ENCODE data around the gene CAMTA1. TPM values are rescaled to one million over a fixed set of nuclear protein-coding genes. Genes with fewer than 3 reads are reported as not detected.

The CAMTA1 gene
- total RNA-seq, 1 experiment from 2014 or later, result 69.5 TPM

DNA sequence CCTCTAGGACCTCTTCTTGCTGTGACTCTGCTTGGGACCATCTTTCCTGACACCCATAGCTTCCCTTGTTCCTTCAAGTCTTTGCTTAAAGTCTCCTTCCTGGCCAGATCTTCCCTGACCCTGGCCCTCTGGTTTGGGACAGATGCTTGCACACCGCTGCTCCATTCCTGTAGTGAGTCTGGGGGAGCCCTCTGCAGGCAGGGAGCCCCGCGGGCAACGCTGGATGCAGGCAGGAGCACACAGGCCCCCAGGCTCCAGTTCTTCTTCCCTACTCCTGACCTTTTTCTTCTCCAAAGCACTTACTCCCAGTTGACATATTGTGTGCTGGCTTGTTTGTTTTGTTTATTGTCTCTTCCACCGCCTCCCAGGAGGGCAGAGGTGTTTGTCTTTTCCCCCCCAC, 413.4 kb downstream of the CAMTA1 start (continued):
- TF ChIP-seq, protein P1, sequence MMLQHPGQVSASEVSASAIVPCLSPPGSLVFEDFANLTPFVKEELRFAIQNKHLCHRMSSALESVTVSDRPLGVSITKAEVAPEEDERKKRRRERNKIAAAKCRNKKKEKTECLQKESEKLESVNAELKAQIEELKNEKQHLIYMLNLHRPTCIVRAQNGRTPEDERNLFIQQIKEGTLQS (IDR thresholded peaks at IDR 0.05), result no peak
- no peak for TF ChIP-seq TCF7L2 (IDR thresholded peaks at IDR 0.05; ENCODE audit: borderline replicate concordance, extremely low read depth, insufficient read depth, insufficient read length)

DNA sequence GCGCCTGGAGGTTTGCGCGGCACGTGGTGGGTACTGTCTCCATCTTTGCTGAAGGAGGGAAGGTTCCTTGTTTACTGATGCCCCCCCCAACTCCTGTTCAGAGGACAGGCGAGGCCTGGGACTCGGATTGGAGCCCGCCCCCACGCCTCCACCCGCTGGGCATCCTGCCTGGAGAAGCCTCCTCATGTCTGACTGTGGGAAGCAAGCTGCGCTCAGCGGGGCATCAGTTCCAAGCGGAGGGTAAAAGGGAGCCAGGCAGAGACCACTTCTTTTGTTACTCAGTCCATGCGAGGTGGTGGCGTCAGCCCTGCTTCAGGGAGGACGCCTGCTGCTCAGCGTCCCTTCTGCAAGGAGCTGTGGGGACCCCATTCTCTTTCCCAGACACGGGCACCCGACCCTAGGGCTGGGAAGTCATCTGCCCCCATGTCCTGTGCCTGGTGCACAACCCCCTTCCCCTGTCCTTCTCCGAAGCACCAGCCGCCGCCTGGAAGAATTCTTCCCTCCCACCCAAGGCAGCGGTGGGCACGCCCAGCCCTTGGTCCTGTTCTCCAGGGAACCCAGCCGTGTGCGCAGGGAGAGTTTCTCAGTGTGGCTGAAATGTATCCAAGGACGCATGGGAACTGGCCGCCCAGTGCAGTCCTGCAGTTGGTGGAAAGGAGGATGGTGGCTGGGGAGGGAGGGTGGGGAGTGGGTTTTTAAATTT, 414.0 kb downstream of the CAMTA1 start:
- no peaks in the 10 kb centered on the region for H3K9me3 ChIP-seq (ENCODE audit: control insufficient read depth in 1 of 2, insufficient read depth in 1 of 2, low read depth in 1 of 2, low read length in 2 of 2)
- H3K27ac ChIP-seq (ENCODE audit: low read depth, low read length), result no peak overlapping the region
- intact Hi-C loops (cut with micrococcal nuclease), result no loop called here
- H3K9me2 ChIP-seq (ENCODE audit: insufficient read depth), result no peaks in the 10 kb centered on the region
- H3K36me3 ChIP-seq (ENCODE audit: control insufficient read depth in 1 of 2, insufficient read depth in 2 of 2, low read length in 2 of 2), result no peaks in the 10 kb centered on the region
- ChIA-PET RAD21 (ENCODE audit: low non-redundant PET in 1 of 2, low total read pairs in 2 of 2, uncharacterized antibody in 2 of 2, unreplicated experiment in 2 of 2) (no interaction called here), CTCF (no interaction called here), POLR2A (no interaction called here)
- H2AFZ ChIP-seq (ENCODE audit: low read depth, low read length, poor library complexity, severe bottlenecking), result no peak overlapping the region
- no peak overlapping the region for H3K9ac ChIP-seq (ENCODE audit: low read length)
- ATAC-seq, result no peak
- no TSS peak for BruUV-seq (replicated peaks)
- H3K4me3 ChIP-seq (replicated peaks in 1 of 2; ENCODE audit: low read depth in 1 of 2, low read length in 2 of 2), result no peak overlapping the region
- no peak overlapping the region for H3K4me2 ChIP-seq (ENCODE audit: low read length)
- no peaks in the 10 kb centered on the region for H3K4me1 ChIP-seq (ENCODE audit: control insufficient read depth in 1 of 2, insufficient read depth in 2 of 2, low read length in 2 of 2)
- H3K27me3 ChIP-seq (ENCODE audit: insufficient read depth, low read length), result peaks cover 4% of the 10 kb centered on the region; the same call in 1 of the 2 replicates
- no peaks in the 10 kb centered on the region for H4K20me1 ChIP-seq (ENCODE audit: insufficient read depth)
- H3K79me2 ChIP-seq (ENCODE audit: insufficient read depth, low read length), result no peaks in the 10 kb centered on the region
- DNase-seq (ENCODE audit: low read depth, low spot score), result no peak
- TF ChIP-seq, protein P2, sequence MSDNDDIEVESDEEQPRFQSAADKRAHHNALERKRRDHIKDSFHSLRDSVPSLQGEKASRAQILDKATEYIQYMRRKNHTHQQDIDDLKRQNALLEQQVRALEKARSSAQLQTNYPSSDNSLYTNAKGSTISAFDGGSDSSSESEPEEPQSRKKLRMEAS (IDR thresholded peaks at IDR 0.05), result no peak
- TF ChIP-seq CEBPB (IDR thresholded peaks at IDR 0.05; ENCODE audit: low read depth) (no peak), SP1 (IDR thresholded peaks at IDR 0.05; ENCODE audit: low read depth) (no peak), YY1 (IDR thresholded peaks at IDR 0.05; ENCODE audit: extremely low read depth, insufficient replicate concordance, low read depth, low read length) (no peak), EGR1 (IDR thresholded peaks at IDR 0.05; ENCODE audit: low read depth) (no peak), POLR2A (IDR thresholded peaks at IDR 0.05; ENCODE audit: borderline replicate concordance, extremely low read depth, insufficient read depth, insufficient read length) (no peak), ZNF274 (IDR thresholded peaks at IDR 0.05; ENCODE audit: low read depth, low read length) (no peak), EZH2 (IDR thresholded peaks at IDR 0.05) (no peak), FOSL1 (IDR thresholded peaks at IDR 0.05; ENCODE audit: low read depth) (no peak), EZH2phosphoT487 (IDR thresholded peaks at IDR 0.05; ENCODE audit: borderline replicate concordance) (no peak), TCF7L2 (IDR thresholded peaks at IDR 0.05; ENCODE audit: borderline replicate concordance, extremely low read depth, insufficient read depth, insufficient read length) (no peak)
- TF ChIP-seq, protein P3, sequence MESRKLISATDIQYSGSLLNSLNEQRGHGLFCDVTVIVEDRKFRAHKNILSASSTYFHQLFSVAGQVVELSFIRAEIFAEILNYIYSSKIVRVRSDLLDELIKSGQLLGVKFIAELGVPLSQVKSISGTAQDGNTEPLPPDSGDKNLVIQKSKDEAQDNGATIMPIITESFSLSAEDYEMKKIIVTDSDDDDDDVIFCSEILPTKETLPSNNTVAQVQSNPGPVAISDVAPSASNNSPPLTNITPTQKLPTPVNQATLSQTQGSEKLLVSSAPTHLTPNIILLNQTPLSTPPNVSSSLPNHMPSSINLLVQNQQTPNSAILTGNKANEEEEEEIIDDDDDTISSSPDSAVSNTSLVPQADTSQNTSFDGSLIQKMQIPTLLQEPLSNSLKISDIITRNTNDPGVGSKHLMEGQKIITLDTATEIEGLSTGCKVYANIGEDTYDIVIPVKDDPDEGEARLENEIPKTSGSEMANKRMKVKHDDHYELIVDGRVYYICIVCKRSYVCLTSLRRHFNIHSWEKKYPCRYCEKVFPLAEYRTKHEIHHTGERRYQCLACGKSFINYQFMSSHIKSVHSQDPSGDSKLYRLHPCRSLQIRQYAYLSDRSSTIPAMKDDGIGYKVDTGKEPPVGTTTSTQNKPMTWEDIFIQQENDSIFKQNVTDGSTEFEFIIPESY (IDR thresholded peaks at IDR 0.05; ENCODE audit: extremely low read depth, insufficient replicate concordance, low read length), result no peak
- TF ChIP-seq, protein P4, sequence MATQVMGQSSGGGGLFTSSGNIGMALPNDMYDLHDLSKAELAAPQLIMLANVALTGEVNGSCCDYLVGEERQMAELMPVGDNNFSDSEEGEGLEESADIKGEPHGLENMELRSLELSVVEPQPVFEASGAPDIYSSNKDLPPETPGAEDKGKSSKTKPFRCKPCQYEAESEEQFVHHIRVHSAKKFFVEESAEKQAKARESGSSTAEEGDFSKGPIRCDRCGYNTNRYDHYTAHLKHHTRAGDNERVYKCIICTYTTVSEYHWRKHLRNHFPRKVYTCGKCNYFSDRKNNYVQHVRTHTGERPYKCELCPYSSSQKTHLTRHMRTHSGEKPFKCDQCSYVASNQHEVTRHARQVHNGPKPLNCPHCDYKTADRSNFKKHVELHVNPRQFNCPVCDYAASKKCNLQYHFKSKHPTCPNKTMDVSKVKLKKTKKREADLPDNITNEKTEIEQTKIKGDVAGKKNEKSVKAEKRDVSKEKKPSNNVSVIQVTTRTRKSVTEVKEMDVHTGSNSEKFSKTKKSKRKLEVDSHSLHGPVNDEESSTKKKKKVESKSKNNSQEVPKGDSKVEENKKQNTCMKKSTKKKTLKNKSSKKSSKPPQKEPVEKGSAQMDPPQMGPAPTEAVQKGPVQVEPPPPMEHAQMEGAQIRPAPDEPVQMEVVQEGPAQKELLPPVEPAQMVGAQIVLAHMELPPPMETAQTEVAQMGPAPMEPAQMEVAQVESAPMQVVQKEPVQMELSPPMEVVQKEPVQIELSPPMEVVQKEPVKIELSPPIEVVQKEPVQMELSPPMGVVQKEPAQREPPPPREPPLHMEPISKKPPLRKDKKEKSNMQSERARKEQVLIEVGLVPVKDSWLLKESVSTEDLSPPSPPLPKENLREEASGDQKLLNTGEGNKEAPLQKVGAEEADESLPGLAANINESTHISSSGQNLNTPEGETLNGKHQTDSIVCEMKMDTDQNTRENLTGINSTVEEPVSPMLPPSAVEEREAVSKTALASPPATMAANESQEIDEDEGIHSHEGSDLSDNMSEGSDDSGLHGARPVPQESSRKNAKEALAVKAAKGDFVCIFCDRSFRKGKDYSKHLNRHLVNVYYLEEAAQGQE (IDR thresholded peaks at IDR 0.05; ENCODE audit: low read depth), result no peak
- TF ChIP-seq, protein P1 (IDR thresholded peaks at IDR 0.05), result no peak
- TF ChIP-seq, protein P5, sequence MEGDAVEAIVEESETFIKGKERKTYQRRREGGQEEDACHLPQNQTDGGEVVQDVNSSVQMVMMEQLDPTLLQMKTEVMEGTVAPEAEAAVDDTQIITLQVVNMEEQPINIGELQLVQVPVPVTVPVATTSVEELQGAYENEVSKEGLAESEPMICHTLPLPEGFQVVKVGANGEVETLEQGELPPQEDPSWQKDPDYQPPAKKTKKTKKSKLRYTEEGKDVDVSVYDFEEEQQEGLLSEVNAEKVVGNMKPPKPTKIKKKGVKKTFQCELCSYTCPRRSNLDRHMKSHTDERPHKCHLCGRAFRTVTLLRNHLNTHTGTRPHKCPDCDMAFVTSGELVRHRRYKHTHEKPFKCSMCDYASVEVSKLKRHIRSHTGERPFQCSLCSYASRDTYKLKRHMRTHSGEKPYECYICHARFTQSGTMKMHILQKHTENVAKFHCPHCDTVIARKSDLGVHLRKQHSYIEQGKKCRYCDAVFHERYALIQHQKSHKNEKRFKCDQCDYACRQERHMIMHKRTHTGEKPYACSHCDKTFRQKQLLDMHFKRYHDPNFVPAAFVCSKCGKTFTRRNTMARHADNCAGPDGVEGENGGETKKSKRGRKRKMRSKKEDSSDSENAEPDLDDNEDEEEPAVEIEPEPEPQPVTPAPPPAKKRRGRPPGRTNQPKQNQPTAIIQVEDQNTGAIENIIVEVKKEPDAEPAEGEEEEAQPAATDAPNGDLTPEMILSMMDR (IDR thresholded peaks at IDR 0.05 in 2 of 3, conservative IDR thresholded peaks at IDR 0.05 in 1 of 3; ENCODE audit: borderline replicate concordance in 1 of 3, insufficient read depth in 1 of 3, low read depth in 2 of 3, low read length in 2 of 3), result no peak

Data from HCT116 (cell line).